Measurements from ENCODE around the gene FAM117B.

FAM117B gene

DNA sequence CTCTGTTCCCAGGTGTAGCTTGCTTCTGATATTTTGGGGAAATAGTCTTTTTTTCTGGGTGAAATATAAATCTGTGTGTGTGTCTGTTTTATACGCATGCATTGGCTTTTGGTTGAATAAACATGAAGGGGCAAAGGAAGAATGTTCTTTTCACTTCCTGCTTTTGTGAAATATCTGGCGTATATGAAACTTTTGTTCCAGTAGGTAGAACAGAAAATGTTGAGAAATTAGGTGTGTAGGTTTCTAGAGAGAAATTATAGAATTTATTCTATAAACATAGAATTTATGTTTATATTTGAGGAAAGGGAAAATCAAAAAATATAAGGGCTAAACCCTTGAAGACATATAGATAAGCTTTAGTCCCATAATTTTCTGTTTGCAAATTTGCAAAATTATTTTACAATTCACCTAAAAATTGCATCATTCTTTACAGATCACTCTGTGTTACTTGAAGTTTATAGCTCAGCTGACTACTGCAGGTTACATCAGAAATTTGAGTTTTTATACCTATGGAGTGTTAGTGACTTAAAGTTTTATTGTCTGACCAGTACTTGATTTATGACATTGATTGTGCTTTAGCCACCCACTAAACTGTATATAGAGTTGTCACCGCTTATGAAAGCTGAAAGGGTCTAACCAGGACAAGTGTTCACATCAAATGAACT lies 116.1 kb downstream of the FAM117B start:
- TF ChIP-seq, protein P1, sequence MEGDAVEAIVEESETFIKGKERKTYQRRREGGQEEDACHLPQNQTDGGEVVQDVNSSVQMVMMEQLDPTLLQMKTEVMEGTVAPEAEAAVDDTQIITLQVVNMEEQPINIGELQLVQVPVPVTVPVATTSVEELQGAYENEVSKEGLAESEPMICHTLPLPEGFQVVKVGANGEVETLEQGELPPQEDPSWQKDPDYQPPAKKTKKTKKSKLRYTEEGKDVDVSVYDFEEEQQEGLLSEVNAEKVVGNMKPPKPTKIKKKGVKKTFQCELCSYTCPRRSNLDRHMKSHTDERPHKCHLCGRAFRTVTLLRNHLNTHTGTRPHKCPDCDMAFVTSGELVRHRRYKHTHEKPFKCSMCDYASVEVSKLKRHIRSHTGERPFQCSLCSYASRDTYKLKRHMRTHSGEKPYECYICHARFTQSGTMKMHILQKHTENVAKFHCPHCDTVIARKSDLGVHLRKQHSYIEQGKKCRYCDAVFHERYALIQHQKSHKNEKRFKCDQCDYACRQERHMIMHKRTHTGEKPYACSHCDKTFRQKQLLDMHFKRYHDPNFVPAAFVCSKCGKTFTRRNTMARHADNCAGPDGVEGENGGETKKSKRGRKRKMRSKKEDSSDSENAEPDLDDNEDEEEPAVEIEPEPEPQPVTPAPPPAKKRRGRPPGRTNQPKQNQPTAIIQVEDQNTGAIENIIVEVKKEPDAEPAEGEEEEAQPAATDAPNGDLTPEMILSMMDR (IDR thresholded peaks at IDR 0.05; ENCODE audit: low read depth, low read length) = no peak
- DNase-seq (ENCODE audit: low read depth in 2 of 2) = peak in 1 of 2 donors; percentile 3
- H3K4me3 ChIP-seq (replicated peaks in 1 of 2; ENCODE audit: low read depth in 2 of 2, low read length in 2 of 2) = no peak overlapping the region

DNA sequence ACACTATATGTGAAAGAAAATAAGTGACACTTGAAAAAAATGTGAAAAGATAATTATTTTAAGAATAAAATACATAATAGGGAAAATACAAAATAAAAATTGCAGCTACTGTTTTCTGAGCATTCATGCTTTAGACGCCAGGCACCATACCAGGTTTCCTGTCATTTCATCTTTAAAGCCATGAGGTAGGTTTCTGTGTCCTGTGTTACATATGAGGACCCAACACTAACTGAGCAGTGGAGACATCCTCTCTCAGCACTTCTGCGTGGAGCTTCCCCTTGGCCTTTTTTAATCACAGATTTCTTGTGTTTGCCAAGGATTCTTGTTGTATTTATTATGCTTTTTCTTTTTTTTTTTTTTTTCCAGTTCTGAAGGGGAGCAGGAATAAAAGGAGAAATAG lies 117.3 kb downstream of the FAM117B start:
- H3K4me3 ChIP-seq (replicated peaks in 1 of 2; ENCODE audit: low read depth in 2 of 2, low read length in 2 of 2) = no peak overlapping the region
- TF ChIP-seq, protein P1 (IDR thresholded peaks at IDR 0.05; ENCODE audit: low read depth, low read length) = no peak
- DNase-seq (ENCODE audit: low read depth in 2 of 2) = no peak

DNA sequence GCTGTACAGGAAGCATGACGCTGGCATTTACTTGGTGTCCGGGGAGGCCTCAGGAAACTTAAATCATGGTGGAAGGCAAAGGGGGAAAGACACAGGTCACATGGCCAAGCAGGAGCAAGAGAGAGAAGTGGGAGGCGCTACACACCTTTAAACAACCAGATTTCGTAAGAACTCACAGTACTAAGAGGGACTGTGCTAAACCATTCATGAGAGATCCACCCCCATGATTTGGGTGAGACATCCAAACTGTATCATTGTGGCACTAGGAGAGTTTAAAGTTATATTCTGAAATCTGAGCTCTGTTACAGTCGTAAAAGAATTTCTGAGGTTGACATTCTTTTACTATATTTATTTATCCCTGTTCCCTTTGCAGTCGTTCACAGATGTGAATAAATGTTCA lies 120.2 kb downstream of the FAM117B start:
- TF ChIP-seq, protein P1 (IDR thresholded peaks at IDR 0.05; ENCODE audit: low read depth, low read length) = no peak
- DNase-seq (ENCODE audit: low read depth in 2 of 2) = no peak
- H3K4me3 ChIP-seq (replicated peaks in 1 of 2; ENCODE audit: low read depth in 2 of 2, low read length in 2 of 2) = no peak overlapping the region

DNA sequence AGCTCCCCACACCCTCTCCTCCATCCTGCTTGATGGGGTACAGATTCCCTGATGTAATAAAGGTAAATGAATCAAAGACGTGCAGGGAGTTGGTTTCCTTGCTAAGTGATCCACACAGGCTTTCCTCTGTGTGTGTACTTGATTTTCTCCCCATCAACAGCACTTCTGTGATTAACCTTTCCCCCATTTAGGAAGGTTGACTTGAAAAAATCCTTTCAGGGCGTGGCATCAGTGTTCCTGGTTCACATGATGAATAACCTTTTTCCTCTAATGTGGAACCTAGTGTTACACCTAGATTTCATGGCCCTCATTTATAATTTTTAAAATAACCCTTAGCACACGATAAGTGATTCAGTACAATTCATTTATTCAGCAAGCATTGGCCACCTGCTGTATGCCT lies 121.8 kb downstream of the FAM117B start:
- no peak overlapping the region for H3K4me3 ChIP-seq (replicated peaks in 1 of 2; ENCODE audit: low read depth in 2 of 2, low read length in 2 of 2)
- no peak for DNase-seq (ENCODE audit: low read depth in 2 of 2)
- TF ChIP-seq, protein P1 (IDR thresholded peaks at IDR 0.05; ENCODE audit: low read depth, low read length) = no peak

DNA sequence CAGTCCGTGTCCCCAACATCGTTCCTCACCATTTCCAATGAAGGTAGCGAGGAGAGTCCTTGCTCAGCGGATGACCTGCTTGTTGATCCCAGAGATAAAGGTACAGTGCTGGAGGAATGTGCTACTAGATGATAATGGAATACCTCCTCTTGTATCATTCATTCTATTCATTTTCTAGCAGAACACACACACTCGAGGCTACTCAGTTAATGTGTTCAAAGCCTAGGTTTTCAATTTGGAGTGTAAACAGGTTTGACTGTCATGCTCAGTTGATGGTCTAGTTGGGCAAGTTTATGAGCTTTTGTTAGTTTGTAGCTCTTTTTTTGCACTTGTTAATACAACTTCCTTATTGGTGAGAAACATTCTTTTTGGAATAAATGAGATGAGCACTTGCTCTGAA lies 122.6 kb downstream of the FAM117B start:
- TF ChIP-seq, protein P1 (IDR thresholded peaks at IDR 0.05; ENCODE audit: low read depth, low read length) = no peak
- no peak overlapping the region for H3K4me3 ChIP-seq (replicated peaks in 1 of 2; ENCODE audit: low read depth in 2 of 2, low read length in 2 of 2)
- DNase-seq (ENCODE audit: low read depth in 2 of 2) = no peak

DNA sequence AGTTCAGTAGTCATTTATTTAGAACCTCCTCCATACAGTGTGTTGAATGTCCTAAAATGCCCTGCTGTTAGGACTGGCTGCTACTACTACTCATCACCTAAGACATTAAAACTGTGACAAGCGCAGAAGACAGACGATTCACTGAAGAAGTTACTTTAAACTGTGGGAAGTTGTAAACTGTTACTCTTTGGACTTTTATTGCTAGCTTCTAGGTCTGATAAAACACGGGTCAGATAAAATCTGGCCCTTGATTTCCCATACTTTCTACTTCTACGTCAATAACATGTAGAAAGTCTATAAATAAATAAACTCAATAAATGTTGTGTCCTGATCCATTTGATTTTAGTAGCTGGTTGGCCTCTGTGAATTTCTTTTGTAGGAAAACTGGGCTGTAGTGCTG lies 123.4 kb downstream of the FAM117B start:
- TF ChIP-seq, protein P1 (IDR thresholded peaks at IDR 0.05; ENCODE audit: low read depth, low read length) = no peak
- no peak overlapping the region for H3K4me3 ChIP-seq (replicated peaks in 1 of 2; ENCODE audit: low read depth in 2 of 2, low read length in 2 of 2)
- no peak for DNase-seq (ENCODE audit: low read depth in 2 of 2)

DNA sequence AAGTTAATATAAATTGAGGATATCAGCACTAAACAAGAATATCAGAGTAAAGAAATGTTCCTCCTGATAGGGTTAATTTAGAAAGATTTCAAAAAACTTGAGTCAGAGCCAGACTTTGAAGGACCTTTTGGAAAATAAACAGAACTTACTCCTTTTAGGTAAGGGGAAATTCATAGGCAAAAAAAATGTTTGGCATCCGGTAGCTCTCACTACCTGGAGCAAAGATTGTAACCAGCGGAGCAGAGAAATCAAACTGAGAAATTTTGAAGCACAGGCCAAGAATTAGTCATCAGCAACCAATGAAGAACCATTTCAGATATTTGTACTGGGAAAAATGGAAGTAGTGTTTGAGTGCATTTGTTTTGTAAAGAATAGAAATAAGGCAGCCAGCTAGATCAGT lies 123.8 kb downstream of the FAM117B start:
- no peak for DNase-seq (ENCODE audit: low read depth in 2 of 2)
- TF ChIP-seq, protein P1 (IDR thresholded peaks at IDR 0.05; ENCODE audit: low read depth, low read length) = no peak
- H3K4me3 ChIP-seq (replicated peaks in 1 of 2; ENCODE audit: low read depth in 2 of 2, low read length in 2 of 2) = no peak overlapping the region
